Right lobe of liver (tissue), 4 donors: ENCODE results near the gene FAM184A.

Experiments used
- POLR2A ChIP-seq: fragments of 450-650 bp; IDR thresholded peaks from one replicate; pipeline ENCODE4 v1.6.1; 2017; ENCODE audit warnings: antibody characterized with exemption, mild to moderate bottlenecking
- TF ChIP-seq, protein P1 (sequence below), 4 donors: fragments of 200-600 bp in 3 of 4; fragments of 450-650 bp in 1 of 4; IDR thresholded peaks; one replicate each; pipeline versions ENCODE4 v1.5.1 to v1.8.0; 2016 to 2022; ENCODE audit warnings: antibody characterized with exemption in 4 of 4, mild to moderate bottlenecking in 2 of 4
- donor health status: DM: no; HTN: no; CAD: no.
- donor health status: DM: no; HTN: no; CAD: no.
- donor health status: DM: no; HTN: yes; CAD: no.

DNA sequence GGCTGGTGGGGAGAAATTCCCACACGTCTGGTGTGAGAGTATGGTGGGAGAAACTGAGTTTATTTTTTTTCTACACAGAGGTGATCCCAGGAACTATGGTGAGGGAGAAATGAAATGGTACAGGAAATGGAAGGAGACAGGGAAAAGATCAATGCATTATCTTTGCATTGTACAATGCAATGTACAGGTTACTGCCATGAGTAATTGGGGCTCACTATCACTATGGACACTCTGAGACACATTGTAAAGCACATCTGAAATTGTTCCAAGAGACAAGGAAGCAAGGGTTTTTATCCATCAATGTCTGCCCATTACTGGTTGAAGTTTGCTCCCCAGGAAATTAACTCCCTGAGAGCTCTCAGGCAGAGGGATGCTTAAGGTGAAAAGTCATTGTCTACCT lies 21.7 kb upstream of the FAM184A start:
- TF ChIP-seq POLR2A, result no peak
- TF ChIP-seq, protein P1, sequence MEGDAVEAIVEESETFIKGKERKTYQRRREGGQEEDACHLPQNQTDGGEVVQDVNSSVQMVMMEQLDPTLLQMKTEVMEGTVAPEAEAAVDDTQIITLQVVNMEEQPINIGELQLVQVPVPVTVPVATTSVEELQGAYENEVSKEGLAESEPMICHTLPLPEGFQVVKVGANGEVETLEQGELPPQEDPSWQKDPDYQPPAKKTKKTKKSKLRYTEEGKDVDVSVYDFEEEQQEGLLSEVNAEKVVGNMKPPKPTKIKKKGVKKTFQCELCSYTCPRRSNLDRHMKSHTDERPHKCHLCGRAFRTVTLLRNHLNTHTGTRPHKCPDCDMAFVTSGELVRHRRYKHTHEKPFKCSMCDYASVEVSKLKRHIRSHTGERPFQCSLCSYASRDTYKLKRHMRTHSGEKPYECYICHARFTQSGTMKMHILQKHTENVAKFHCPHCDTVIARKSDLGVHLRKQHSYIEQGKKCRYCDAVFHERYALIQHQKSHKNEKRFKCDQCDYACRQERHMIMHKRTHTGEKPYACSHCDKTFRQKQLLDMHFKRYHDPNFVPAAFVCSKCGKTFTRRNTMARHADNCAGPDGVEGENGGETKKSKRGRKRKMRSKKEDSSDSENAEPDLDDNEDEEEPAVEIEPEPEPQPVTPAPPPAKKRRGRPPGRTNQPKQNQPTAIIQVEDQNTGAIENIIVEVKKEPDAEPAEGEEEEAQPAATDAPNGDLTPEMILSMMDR (IDR thresholded peaks at IDR 0.05), result no peak
